H1 (cell line): Measurements from ENCODE around the gene DPYD. TPM values are rescaled to one million over a fixed set of nuclear protein-coding genes. Genes with fewer than 3 reads are reported as not detected.

Experiments used
- CTCF ChIA-PET: fragments of 300-600 bp; sonication (Branson Sonifier 250); formaldehyde crosslinking; loops from one replicate; lab custom pipeline; 2021; ENCODE audit not compliant: partially characterized antibody; lab: Charles Lee
- POLR2A ChIA-PET: fragments of 300-600 bp; sonication (Branson Sonifier 250); formaldehyde crosslinking; loops from one replicate; lab custom pipeline; 2021; ENCODE audit warnings: inconsistent platforms; ENCODE audit not compliant: partially characterized antibody; lab: Charles Lee
- DNase-seq, 2 experiments: peaks; one replicate each; pipeline versions ENCODE4 v3.0.0 to v3.0.0-alpha.2; 2010 to 2022; ENCODE audit warnings: low spot score in 2 of 2, low read depth in 1 of 2, mixed read lengths in 1 of 2
- FAIRE-seq: peaks from 2 replicates; lab custom pipeline; 2011; peaks lifted over from hg19 to GRCh38; lab: Jason Lieb, UNC
- H2AFZ ChIP-seq: 2 replicates; pipeline ENCODE4 v1.8.1; 2012; ENCODE audit warnings: low read length, inconsistent platforms
- H2AK5ac ChIP-seq: 2 replicates; pipeline ENCODE4 v1.6.1; 2013; ENCODE audit warnings: low read depth, low read length
- H2BK120ac ChIP-seq: replicated peaks from 2 replicates; pipeline ENCODE3; 2013; ENCODE audit warnings: low read depth, low read length, inconsistent platforms
- H2BK12ac ChIP-seq: 2 replicates; pipeline ENCODE4 v1.6.1; 2013; ENCODE audit warnings: low read depth, low read length
- H2BK15ac ChIP-seq: 2 replicates; pipeline ENCODE4 v1.6.1; 2013; ENCODE audit warnings: low read length
- H2BK20ac ChIP-seq: 2 replicates; pipeline ENCODE4 v1.6.1; 2013; ENCODE audit warnings: low read length
- H2BK5ac ChIP-seq: 2 replicates; pipeline ENCODE4 v1.6.1; 2013; ENCODE audit warnings: low read depth, low read length
- H3K14ac ChIP-seq: 2 replicates; pipeline ENCODE4 v1.6.1; 2013; ENCODE audit warnings: inconsistent platforms; ENCODE audit not compliant: insufficient read length
- H3K18ac ChIP-seq: 2 replicates; pipeline ENCODE4 v1.6.1; 2013; ENCODE audit warnings: low read length; ENCODE audit errors: extremely low read depth
- H3K23ac ChIP-seq: 2 replicates; pipeline ENCODE4 v1.6.1; 2013; ENCODE audit warnings: inconsistent platforms; ENCODE audit not compliant: insufficient read length
- H3K23me2 ChIP-seq: 2 replicates; pipeline ENCODE4 v1.6.1; 2013; ENCODE audit warnings: low read depth, low read length
- H3K27ac ChIP-seq: 2 replicates; pipeline ENCODE4 v1.6.1; 2011; ENCODE audit warnings: low read depth, low read length, inconsistent platforms
- H3K27me3 ChIP-seq, 4 experiments: replicated peaks in 1 of 4; 1 replicate in 1 of 4; 2 replicates in 3 of 4; pipeline versions ENCODE4 v1.6.1 to v1.8.1; 2011 to 2013; ENCODE audit warnings: low read length in 3 of 4, mild to moderate bottlenecking in 3 of 4, inconsistent platforms in 2 of 4, mixed read lengths in 2 of 4, moderate library complexity in 1 of 4; ENCODE audit not compliant: control insufficient read depth in 3 of 4, insufficient read depth in 3 of 4; ENCODE audit errors: extremely low read depth in 1 of 4
- H3K36me3 ChIP-seq, 4 experiments: 2 replicates each; pipeline versions ENCODE4 v1.6.1 to v1.8.1; 2011 to 2013; ENCODE audit warnings: mild to moderate bottlenecking in 4 of 4, low read length in 3 of 4, moderate library complexity in 2 of 4, control low read depth in 1 of 4, inconsistent platforms in 1 of 4; ENCODE audit not compliant: insufficient read depth in 4 of 4, control insufficient read depth in 2 of 4
- H3K4ac ChIP-seq: replicated peaks from 2 replicates; pipeline ENCODE3; 2013; ENCODE audit warnings: low read length, low read depth, mixed read lengths, inconsistent platforms; ENCODE audit not compliant: insufficient read length
- H3K4me1 ChIP-seq, 4 experiments: replicated peaks in 1 of 4; 1 replicate in 1 of 4; 2 replicates in 3 of 4; pipeline versions ENCODE4 v1.6.1 to v1.8.1; 2011 to 2013; ENCODE audit warnings: low read length in 3 of 4, inconsistent platforms in 2 of 4, mixed read lengths in 1 of 4; ENCODE audit not compliant: insufficient read depth in 4 of 4, control insufficient read depth in 3 of 4
- H3K4me2 ChIP-seq, 2 experiments: 2 replicates each; pipeline versions ENCODE4 v1.6.1 to v1.8.1; 2011 to 2013; ENCODE audit warnings: low read depth in 2 of 2, low read length in 2 of 2, control low read depth in 1 of 2, inconsistent platforms in 1 of 2, mild to moderate bottlenecking in 1 of 2; ENCODE audit not compliant: insufficient read depth in 1 of 2
- H3K4me3 ChIP-seq, 4 experiments: fragments of 200-600, 300-600 bp in 1 of 4; sonication (generic), shearing (Covaris generic), sonication (Bioruptor Twin) in 1 of 4; 2 replicates each; pipeline versions ENCODE4 v1.5.1 to v1.8.1; 2011 to 2016; ENCODE audit warnings: low read length in 4 of 4, low read depth in 3 of 4, control low read depth in 2 of 4, inconsistent platforms in 2 of 4, mild to moderate bottlenecking in 2 of 4, mixed read lengths in 1 of 4, moderate library complexity in 1 of 4; ENCODE audit not compliant: insufficient read depth in 2 of 4; ENCODE audit errors: extremely low read depth in 1 of 4
- H3K56ac ChIP-seq: replicated peaks from 2 replicates; pipeline ENCODE3; 2013; ENCODE audit warnings: low read depth, mild to moderate bottlenecking, mixed read lengths, low read length, inconsistent platforms; ENCODE audit not compliant: insufficient read length
- H3K79me1 ChIP-seq: 2 replicates; pipeline ENCODE4 v1.6.1; 2013; ENCODE audit warnings: low read depth, low read length, control low read depth
- H3K79me2 ChIP-seq, 2 experiments: 2 replicates each; pipeline versions ENCODE4 v1.6.1 to v1.8.1; 2012 to 2013; ENCODE audit warnings: low read length in 2 of 2, mild to moderate bottlenecking in 2 of 2, inconsistent platforms in 1 of 2; ENCODE audit not compliant: insufficient read depth in 2 of 2, control insufficient read depth in 1 of 2
- H3K9ac ChIP-seq, 4 experiments: replicated peaks in 1 of 4; 1 replicate in 1 of 4; 2 replicates in 3 of 4; pipeline versions ENCODE4 v1.6.1 to v1.8.1; 2011 to 2013; ENCODE audit warnings: low read depth in 3 of 4, low read length in 3 of 4, control low read depth in 2 of 4, mild to moderate bottlenecking in 2 of 4, moderate library complexity in 2 of 4, inconsistent platforms in 1 of 4; ENCODE audit errors: extremely low read depth in 1 of 4
- H3K9me3 ChIP-seq, 2 experiments: 2 replicates each; pipeline versions ENCODE4 v1.6.1 to v1.8.1; 2012 to 2013; ENCODE audit warnings: mild to moderate bottlenecking in 2 of 2, moderate library complexity in 2 of 2, control low read depth in 1 of 2, inconsistent platforms in 1 of 2, low read depth in 1 of 2, low read length in 1 of 2, mixed read lengths in 1 of 2; ENCODE audit not compliant: insufficient read depth in 2 of 2
- H4K20me1 ChIP-seq, 2 experiments: replicated peaks in 1 of 2; 2 replicates each; pipeline versions ENCODE3 to v1.8.1; 2011 to 2013; ENCODE audit warnings: inconsistent platforms in 2 of 2, low read length in 2 of 2, mild to moderate bottlenecking in 1 of 2; ENCODE audit not compliant: insufficient read depth in 2 of 2, control insufficient read depth in 1 of 2
- H4K5ac ChIP-seq: 2 replicates; pipeline ENCODE4 v1.6.1; 2013; ENCODE audit warnings: low read length, low read depth, mixed read lengths, inconsistent platforms; ENCODE audit not compliant: insufficient read length
- H4K8ac ChIP-seq: 2 replicates; pipeline ENCODE4 v1.8.0; 2013; ENCODE audit warnings: mild to moderate bottlenecking, moderate library complexity, low read length, inconsistent platforms; ENCODE audit not compliant: insufficient read depth; ENCODE audit errors: extremely low read depth
- H4K91ac ChIP-seq: replicated peaks from 2 replicates; pipeline ENCODE3; 2013; ENCODE audit warnings: low read length, mixed read lengths, inconsistent platforms; ENCODE audit not compliant: insufficient read length
- CEBPB ChIP-seq: IDR thresholded peaks from 2 replicates; pipeline ENCODE4 v1.6.1; 2012; ENCODE audit warnings: low read depth, low read length
- EP300 ChIP-seq, 2 experiments: IDR thresholded peaks; 1 replicate in 1 of 2; 2 replicates in 1 of 2; pipeline ENCODE4 v1.6.1; 2011 to 2012; ENCODE audit warnings: low read depth in 2 of 2, low read length in 2 of 2, mild to moderate bottlenecking in 2 of 2, borderline replicate concordance in 1 of 2, inconsistent platforms in 1 of 2, moderate library complexity in 1 of 2
- HDAC6 ChIP-seq: IDR thresholded peaks from one replicate; pipeline ENCODE4 v1.7.1; 2012; ENCODE audit warnings: low read depth, mild to moderate bottlenecking, inconsistent platforms, low read length, moderate library complexity
- KDM1A ChIP-seq: fragments of 200-600, 300-600 bp; sonication (generic); IDR thresholded peaks from 2 replicates; pipeline ENCODE4 v1.7.1; 2016; ENCODE audit warnings: mild to moderate bottlenecking, low read length, borderline replicate concordance
- KDM5A ChIP-seq: fragments of 200-600 bp; IDR thresholded peaks from 2 replicates; pipeline ENCODE4 v1.7.1; 2012; ENCODE audit warnings: mild to moderate bottlenecking, low read length, inconsistent platforms, mixed read lengths
- RBBP5 ChIP-seq: IDR thresholded peaks from 2 replicates; pipeline ENCODE4 v1.7.1; 2012; ENCODE audit warnings: low read depth, mild to moderate bottlenecking, inconsistent platforms, low read length, moderate library complexity, borderline replicate concordance
- TAF7 ChIP-seq: optimal IDR thresholded peaks from 2 replicates; pipeline ENCODE3; 2011; ENCODE audit warnings: low read depth, mild to moderate bottlenecking, inconsistent platforms, low read length, moderate library complexity, borderline replicate concordance
- WGBS, 2 experiments: shearing (Covaris generic) in 1 of 2; methylation state at CpG; one replicate each; pipeline versions ENCODE4 v1.1.6 to v1.1.7; 2013 to 2015; ENCODE audit warnings: low lambda C conversion rate in 2 of 2, mixed read lengths in 2 of 2, inconsistent platforms in 1 of 2, low coverage in 1 of 2, missing lambda C conversion rate in 1 of 2; ENCODE audit not compliant: insufficient replicate concordance in 2 of 2, insufficient coverage in 1 of 2, insufficient read length in 1 of 2; ENCODE audit errors: extremely low coverage in 1 of 2, missing lambda C conversion rate in 1 of 2; 5-methylcytosine and 5-hydroxymethylcytosine counted together
- polyA plus RNA-seq, 7 experiments: library from polyadenylated mRNA; depleted of rRNA in 3 of 7; stranded (reverse) in 5 of 7; unstranded in 2 of 7; fragments of >200 nt in 5 of 7; fragments of 200-250 nt in 2 of 7; gene quantifications; 1 replicate in 5 of 7; 2 replicates in 1 of 7; 4 replicates in 1 of 7; pipeline versions ENCODE4 v1.2.1 to v1.2.3, GENCODE V29; 2011 to 2013; ENCODE audit warnings: missing spikeins in 2 of 7, mixed read lengths in 2 of 7
- total RNA-seq: library from RNA; stranded (reverse); fragmentation: NEBNext Ultra II Directional; extraction: Animal tissue kit (Norgen Biotek cat#: 25700); gene quantifications from 2 replicates; pipeline ENCODE4 v1.2.1, GENCODE V29; 2021
- TF ChIP-seq, protein P1 (sequence below): IDR thresholded peaks from 2 replicates; pipeline ENCODE4 v1.6.1; 2012; ENCODE audit warnings: inconsistent platforms

The DPYD gene
- total and polyA plus RNA-seq, 2 of the 8 experiments (the other 6 are each of a cell fraction or from before 2014, with no cell fraction given) = 0.29 to 0.73 TPM

- Histone ChIP-seq H3K23me2 (no peaks in the 10 kb centered on the region), H3K56ac (no peak overlapping the region), H4K8ac (no peak overlapping the region), H4K5ac (no peak overlapping the region), H2BK5ac (no peak overlapping the region), H3K36me3 (no peaks in the 10 kb centered on the region), H3K4me2 (no peak overlapping the region), H2BK20ac (no peak overlapping the region), H3K27me3 (peaks cover 0 to 1% (median 0%) of the 10 kb centered on the region in 4 experiments; a peak in 1 of 7 replicates), H3K18ac (no peak overlapping the region), H2AFZ (no peak overlapping the region), H4K91ac (no peak overlapping the region), H3K4me1 (no peaks in the 10 kb centered on the region), H4K20me1 (no peaks in the 10 kb centered on the region), H3K4ac (no peak overlapping the region), H2BK15ac (no peak overlapping the region), H3K4me3 (no peak overlapping the region), H3K79me1 (no peaks in the 10 kb centered on the region), H3K14ac (no peak overlapping the region), H3K79me2 (no peaks in the 10 kb centered on the region), H3K9me3 (peaks cover 0 to 3% of the 10 kb centered on the region in 2 experiments; a peak in 1 of 4 replicates), H2BK12ac (no peak overlapping the region), H2BK120ac (no peak overlapping the region), H3K27ac (no peak overlapping the region), H2AK5ac (no peak overlapping the region), H3K23ac (no peak overlapping the region), H3K9ac (no peak overlapping the region)
- TF ChIP-seq TAF7 = no peak
- no peak for TF ChIP-seq CEBPB
- no peak for TF ChIP-seq EP300 (IDR thresholded peaks at IDR 0.05; ENCODE audit: borderline replicate concordance in 1 of 2, low read depth in 2 of 2, low read length in 2 of 2)
- TF ChIP-seq RBBP5 = no peak
- TF ChIP-seq, protein P1, sequence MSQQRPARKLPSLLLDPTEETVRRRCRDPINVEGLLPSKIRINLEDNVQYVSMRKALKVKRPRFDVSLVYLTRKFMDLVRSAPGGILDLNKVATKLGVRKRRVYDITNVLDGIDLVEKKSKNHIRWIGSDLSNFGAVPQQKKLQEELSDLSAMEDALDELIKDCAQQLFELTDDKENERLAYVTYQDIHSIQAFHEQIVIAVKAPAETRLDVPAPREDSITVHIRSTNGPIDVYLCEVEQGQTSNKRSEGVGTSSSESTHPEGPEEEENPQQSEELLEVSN = no peak
- no peak for TF ChIP-seq KDM1A
- TF ChIP-seq KDM5A = no peak
- no peak for TF ChIP-seq HDAC6
- no peak for FAIRE-seq
- WGBS, 2 experiments = 84% methylated on average over 2 of the region's 2 CpGs; no CpG with 5 or more reads in 1 of the 2 experiments
- CTCF ChIA-PET = interaction anchor here (0.7 kb wide), 1 partner anchor 12 kb away, joined by 3 read pairs; no protein-coding TSS in a partner anchor
- DNase-seq = no peak
- POLR2A ChIA-PET = no interaction called here
Observed at GRCh38 chr1:97770376-97770775, 150.5 kb downstream of the DPYD start.
